K562 (cell line): ENCODE results near the gene SLC12A9. TPM values are rescaled to one million over a fixed set of nuclear protein-coding genes. Genes with fewer than 3 reads are reported as not detected.
A peak's percentile ranks its signal among the peaks of the same experiment; 100 is the strongest.

Source experiments
- BRD4 ChIP-seq: fragments of 200-600 bp; sonication (generic); IDR thresholded peaks from 2 replicates; pipeline ENCODE4 v1.6.1; 2017; ENCODE audit warnings: inconsistent platforms
- CHD7 ChIP-seq: fragments of 200-600 bp; sonication (generic); IDR thresholded peaks from one replicate; pipeline ENCODE4 v1.6.1; 2012; ENCODE audit warnings: mild to moderate bottlenecking, low read depth, low read length, inconsistent platforms
- DIDO1 ChIP-seq: fragments of 450-650 bp; IDR thresholded peaks from 2 replicates; pipeline ENCODE4 v1.6.1; 2016; ENCODE audit warnings: low read depth, missing biosample characterization, missing genetic modification characterization
- GTF2E2 ChIP-seq: fragments of 200-800 bp; sonication (Bioruptor generic); IDR thresholded peaks from 2 replicates; pipeline ENCODE4 v1.6.1; 2016; ENCODE audit warnings: missing genetic modification characterization, missing compliant biosample characterization
- PREB ChIP-seq: sonication (generic); formaldehyde crosslinking; IDR thresholded peaks from 2 replicates; pipeline ENCODE4 v1.8.1; 2023; ENCODE audit warnings: mild to moderate bottlenecking, missing genetic modification reagents
- SPI1 ChIP-seq: IDR thresholded peaks from 2 replicates; pipeline ENCODE4 v1.6.1; 2011; ENCODE audit warnings: low read depth, low read length, control low read depth, borderline replicate concordance
- U2AF1 ChIP-seq: fragments of 200-400 bp; formaldehyde crosslinking; optimal IDR thresholded peaks from 2 replicates; pipeline ENCODE3; 2017; ENCODE audit warnings: mild to moderate bottlenecking, low read depth, low read length, moderate library complexity
- ZNF518B ChIP-seq: fragments of 250-450 bp; sonication (Bioruptor Pico); IDR thresholded peaks from 2 replicates; pipeline ENCODE4 v1.5.0; 2021; ENCODE audit warnings: mild to moderate bottlenecking, moderate library complexity
- ZNF830 ChIP-seq: fragments of 250-450 bp; sonication (Bioruptor Pico); IDR thresholded peaks from 2 replicates; pipeline ENCODE4 v1.5.0; 2021; ENCODE audit warnings: mild to moderate bottlenecking
- polyA plus RNA-seq, 8 experiments: library from polyadenylated mRNA; depleted of rRNA in 4 of 8; stranded (reverse) in 5 of 8; unstranded in 3 of 8; fragments of >200 nt; fragmentation: Nextera tagmentation in 2 of 8; fragmentation: Illumina TruSeq in 1 of 8; extraction: Ambion mirVana in 2 of 8; extraction: Trizol in 1 of 8; gene quantifications; 2 replicates each; pipeline versions ENCODE4 v1.2.1 to v1.2.3, GENCODE V29; 2011 to 2014; ENCODE audit warnings: inconsistent platforms in 1 of 8, missing spikeins in 1 of 8
- total RNA-seq, 7 experiments: library from RNA; depleted of rRNA in 6 of 7; stranded (reverse); fragments of >200 nt in 6 of 7; fragmentation: Illumina TruSeq in 2 of 7; extraction: Trizol in 2 of 7; gene quantifications; 2 replicates each; pipeline versions ENCODE4 v1.2.1 to v1.2.3, GENCODE V29; 2011 to 2021; ENCODE audit warnings: low replicate concordance in 1 of 7

The SLC12A9 gene
- total and polyA plus RNA-seq, 9 of the 15 experiments (the other 6 are each of a cell fraction or from before 2014, with no cell fraction given), result 0.06 to 20.2 (median 10.7) TPM

- no peak for TF ChIP-seq ZNF830 (CRISPR knock-in tag)
- TF ChIP-seq GTF2E2, result peak; percentile 81; the same call in 1 of the 2 replicates
- TF ChIP-seq ZNF518B (CRISPR knock-in tag), result no peak
- peak; percentile 69; the same call in 1 of the 2 replicates for TF ChIP-seq DIDO1
- TF ChIP-seq PREB (CRISPR knock-in tag), result no peak
- TF ChIP-seq SPI1, result no peak
- TF ChIP-seq CHD7, result no peak
- TF ChIP-seq BRD4, result no peak
- no peak for TF ChIP-seq U2AF1
Observed at GRCh38 chr7:100837099-100837836, 15.2 kb upstream of the SLC12A9 start (continued).
